Astrocyte of the cerebellum (primary cell): Measurements from ENCODE around the gene PDE8A.

ENCODE experiments used
- DNase-seq: peaks from one replicate; pipeline ENCODE4 v3.0.0-alpha.2; 2011; ENCODE audit warnings: low read depth
- H3K4me3 ChIP-seq: 2 replicates; pipeline ENCODE4 v1.5.1; 2011; ENCODE audit warnings: mild to moderate bottlenecking, low read depth, low read length, moderate library complexity
- in situ Hi-C: cut with HindIII; loops from 2 replicates; pipeline ENCODE4 v1.10.0; 2017; ENCODE audit warnings: low sequenced_read_pairs
- TF ChIP-seq, protein P1 (sequence below): IDR thresholded peaks from 2 replicates; pipeline ENCODE4 v1.5.1; 2012; ENCODE audit warnings: low read length, low read depth, moderate library complexity, mild to moderate bottlenecking; ENCODE audit errors: missing control alignments

The PDE8A gene

DNA sequence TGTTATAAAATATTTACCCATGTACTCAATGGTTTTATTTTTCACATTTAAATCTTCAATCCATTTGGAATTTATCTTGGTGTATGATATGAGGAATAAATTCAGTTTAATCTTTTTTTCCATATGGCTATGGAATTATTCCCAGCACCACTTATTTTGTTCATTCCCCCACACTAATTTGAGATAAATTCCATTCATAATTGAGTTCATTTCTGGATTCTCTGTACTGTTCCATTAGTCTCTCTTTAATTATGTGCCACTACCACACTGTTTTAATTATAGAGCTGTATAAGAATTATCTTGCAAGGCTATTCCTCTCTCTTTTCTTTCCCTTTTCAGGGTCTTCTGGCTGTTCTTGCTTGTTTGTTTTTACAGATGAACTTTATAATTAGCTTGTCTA lies 34.6 kb downstream of the PDE8A start:
- TF ChIP-seq, protein P1, sequence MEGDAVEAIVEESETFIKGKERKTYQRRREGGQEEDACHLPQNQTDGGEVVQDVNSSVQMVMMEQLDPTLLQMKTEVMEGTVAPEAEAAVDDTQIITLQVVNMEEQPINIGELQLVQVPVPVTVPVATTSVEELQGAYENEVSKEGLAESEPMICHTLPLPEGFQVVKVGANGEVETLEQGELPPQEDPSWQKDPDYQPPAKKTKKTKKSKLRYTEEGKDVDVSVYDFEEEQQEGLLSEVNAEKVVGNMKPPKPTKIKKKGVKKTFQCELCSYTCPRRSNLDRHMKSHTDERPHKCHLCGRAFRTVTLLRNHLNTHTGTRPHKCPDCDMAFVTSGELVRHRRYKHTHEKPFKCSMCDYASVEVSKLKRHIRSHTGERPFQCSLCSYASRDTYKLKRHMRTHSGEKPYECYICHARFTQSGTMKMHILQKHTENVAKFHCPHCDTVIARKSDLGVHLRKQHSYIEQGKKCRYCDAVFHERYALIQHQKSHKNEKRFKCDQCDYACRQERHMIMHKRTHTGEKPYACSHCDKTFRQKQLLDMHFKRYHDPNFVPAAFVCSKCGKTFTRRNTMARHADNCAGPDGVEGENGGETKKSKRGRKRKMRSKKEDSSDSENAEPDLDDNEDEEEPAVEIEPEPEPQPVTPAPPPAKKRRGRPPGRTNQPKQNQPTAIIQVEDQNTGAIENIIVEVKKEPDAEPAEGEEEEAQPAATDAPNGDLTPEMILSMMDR: no peak
- DNase-seq: no peak
- no peak overlapping the region for H3K4me3 ChIP-seq
- in situ Hi-C loops: no loop called here

DNA sequence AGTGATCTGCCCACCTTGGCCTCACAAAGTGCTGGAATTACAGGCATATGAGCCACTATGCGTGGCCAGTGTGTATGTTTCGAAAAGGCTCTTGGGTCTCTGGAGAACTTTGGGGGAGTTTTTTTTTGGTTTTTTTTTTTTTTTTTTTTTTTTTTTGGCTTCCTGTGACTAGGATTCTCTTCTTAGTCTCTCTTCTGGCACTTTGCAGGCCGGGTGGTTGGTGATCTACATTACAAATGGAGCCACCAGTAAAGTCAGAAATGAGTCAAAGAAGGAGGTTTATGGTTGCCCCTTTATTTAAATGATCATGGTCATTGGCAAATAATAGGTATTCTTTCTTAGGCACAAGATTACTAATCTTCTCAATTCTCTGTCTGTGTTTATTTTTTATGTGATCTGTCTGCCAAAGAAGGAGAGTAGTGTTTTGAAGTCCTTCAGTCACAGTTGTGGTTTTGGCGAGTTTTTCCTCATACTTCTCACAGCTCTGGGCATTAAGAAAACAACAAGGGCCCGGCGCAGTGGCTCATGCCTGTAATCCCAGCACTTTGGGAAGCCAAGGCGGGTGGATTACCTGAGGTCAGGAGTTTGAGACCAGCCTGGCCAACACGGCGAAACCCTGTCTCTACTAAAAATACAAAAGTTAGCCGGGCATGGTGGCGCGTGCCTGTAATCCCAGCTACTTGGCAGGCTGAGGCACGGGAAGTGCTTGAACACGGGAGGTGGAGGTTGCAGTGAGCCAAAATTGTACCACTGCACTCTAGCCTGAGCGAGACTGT lies 38.3 kb downstream of the PDE8A start:
- no peak overlapping the region for H3K4me3 ChIP-seq
- in situ Hi-C loops: no loop called here
- no peak for DNase-seq
- TF ChIP-seq, protein P1: no peak

DNA sequence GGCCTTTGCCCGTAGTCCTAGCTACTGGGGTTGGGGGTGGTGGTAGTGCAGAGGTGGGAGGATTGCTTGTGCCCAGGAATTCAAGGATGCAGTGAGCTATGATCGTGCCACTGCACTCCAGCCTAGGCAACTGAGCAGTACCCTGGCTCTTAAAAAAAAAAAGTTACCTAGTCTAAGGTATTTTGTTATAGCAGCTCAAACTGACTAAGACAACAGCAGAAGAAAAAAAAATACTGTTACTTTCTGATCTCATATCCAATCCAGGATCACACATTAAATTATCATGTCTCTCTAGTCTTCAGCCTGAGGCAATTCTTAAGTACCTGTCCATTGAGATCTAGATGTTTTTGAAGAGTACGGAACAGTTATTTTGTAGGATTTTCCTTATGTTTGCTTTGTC lies 39.8 kb downstream of the PDE8A start:
- in situ Hi-C loops: no loop called here
- TF ChIP-seq, protein P1: no peak
- DNase-seq: no peak
- H3K4me3 ChIP-seq: no peak overlapping the region

DNA sequence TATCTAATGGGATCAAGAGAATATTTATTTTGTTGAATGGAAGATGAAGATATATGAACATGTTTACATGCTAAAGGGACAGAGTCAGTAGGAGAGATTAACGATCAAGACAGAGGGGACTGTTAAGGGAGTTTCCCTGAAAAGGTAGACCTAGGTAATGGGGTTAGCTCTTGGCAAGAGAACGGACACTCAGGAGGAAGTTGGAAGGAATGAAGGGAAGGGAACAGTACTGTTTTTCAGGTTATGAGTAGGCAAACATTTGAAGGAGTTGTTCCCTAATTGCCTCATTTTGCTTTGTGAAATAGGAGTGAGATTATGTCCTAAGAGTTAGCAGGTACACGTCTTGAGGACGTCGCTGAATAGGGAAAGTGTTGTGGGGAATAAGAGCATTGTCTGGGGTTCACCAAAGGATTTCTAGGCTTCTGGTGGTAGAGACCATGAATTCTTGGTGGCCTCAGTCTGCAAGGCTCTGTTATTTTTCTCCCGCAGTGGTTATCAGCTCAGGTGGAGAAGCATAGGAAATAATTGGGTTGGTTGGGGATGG lies 41.3 kb downstream of the PDE8A start:
- H3K4me3 ChIP-seq: no peak overlapping the region
- in situ Hi-C loops: no loop called here
- TF ChIP-seq, protein P1: no peak
- DNase-seq: no peak

DNA sequence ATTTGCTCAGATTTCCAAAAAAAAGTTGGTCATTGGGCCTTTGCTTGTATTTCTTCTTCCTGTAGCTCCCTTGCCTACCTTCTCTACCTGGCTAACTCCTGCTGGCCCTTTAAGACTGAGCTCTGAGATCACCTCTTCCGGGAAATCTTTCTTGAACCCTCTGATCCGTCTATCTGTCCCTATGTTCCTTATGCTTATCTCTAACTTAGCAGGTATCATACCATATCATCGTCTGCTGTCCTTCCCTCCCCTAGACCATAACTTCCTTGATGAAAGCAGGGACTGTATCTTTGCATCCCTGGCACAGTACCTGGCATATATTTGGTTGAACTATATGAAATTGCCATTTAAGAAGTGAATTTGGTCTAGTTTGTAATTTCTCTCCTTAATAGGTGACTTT lies 42.3 kb downstream of the PDE8A start:
- H3K4me3 ChIP-seq: no peak overlapping the region
- TF ChIP-seq, protein P1: no peak
- no peak for DNase-seq
- in situ Hi-C loops: no loop called here

GRCh38 chr15:85024509-85025336 lies 43.1 kb downstream of the PDE8A start:
- no peak overlapping the region for H3K4me3 ChIP-seq
- TF ChIP-seq, protein P1: no peak
- in situ Hi-C loops: no loop called here
- DNase-seq: peak; percentile 71
